K562 (cell line): Measurements from ENCODE around the gene JADE2. TPM values are rescaled to one million over a fixed set of nuclear protein-coding genes. Genes with fewer than 3 reads are reported as not detected.

Source experiments
- ARID4B ChIP-seq: sonication (generic); formaldehyde crosslinking; IDR thresholded peaks from 2 replicates; pipeline ENCODE4 v1.8.0; 2022; ENCODE audit warnings: mild to moderate bottlenecking, missing genetic modification reagents
- BACH1 ChIP-seq: fragments of 200-800 bp; sonication (Bioruptor generic); IDR thresholded peaks from 2 replicates; pipeline ENCODE4 v1.6.1; 2016; ENCODE audit warnings: missing genetic modification characterization, missing compliant biosample characterization
- BRD9 ChIP-seq: fragments of 450-650 bp; IDR thresholded peaks from 2 replicates; pipeline ENCODE4 v1.6.1; 2018; ENCODE audit warnings: low read depth; ENCODE audit not compliant: partially characterized antibody
- C11orf30 ChIP-seq: fragments of 450-650 bp; IDR thresholded peaks from 2 replicates; pipeline ENCODE4 v1.6.1; 2016; ENCODE audit warnings: low read depth, mild to moderate bottlenecking
- CHD4 ChIP-seq: fragments of 200-600 bp; sonication (generic); IDR thresholded peaks from 3 replicates; pipeline ENCODE4 v1.6.1; 2012; ENCODE audit warnings: low read depth, mild to moderate bottlenecking, mixed read lengths, low read length, inconsistent platforms; ENCODE audit not compliant: insufficient read depth, insufficient replicate concordance, poor library complexity, severe bottlenecking
- E2F5 ChIP-seq: sonication (generic); formaldehyde crosslinking; IDR thresholded peaks from 2 replicates; pipeline ENCODE4 v1.8.0; 2022; ENCODE audit warnings: mild to moderate bottlenecking, missing genetic modification reagents
- FOXP4 ChIP-seq: sonication (generic); formaldehyde crosslinking; IDR thresholded peaks from 2 replicates; pipeline ENCODE4 v1.8.0; 2022; ENCODE audit warnings: mild to moderate bottlenecking, missing genetic modification reagents, borderline replicate concordance
- KDM2B ChIP-seq: fragments of 250-450 bp; sonication (Bioruptor Pico); IDR thresholded peaks from 2 replicates; pipeline ENCODE4 v1.8.0; 2021; ENCODE audit warnings: mild to moderate bottlenecking, moderate library complexity
- MXI1 ChIP-seq: IDR thresholded peaks from 2 replicates; pipeline ENCODE4 v1.6.1; 2011; ENCODE audit warnings: low read depth, mild to moderate bottlenecking, improper control_type of control experiment, low read length
- NFE2L1 ChIP-seq: fragments of 450-650 bp; IDR thresholded peaks from 2 replicates; pipeline ENCODE4 v1.6.1; 2016; ENCODE audit warnings: missing genetic modification characterization, low read depth, mild to moderate bottlenecking, missing compliant biosample characterization, moderate library complexity, borderline replicate concordance
- OTX1 ChIP-seq: fragments of 450-650 bp; formaldehyde crosslinking; IDR thresholded peaks from 2 replicates; pipeline ENCODE4 v1.4.0; 2022; ENCODE audit warnings: mild to moderate bottlenecking
- PHF21A ChIP-seq: fragments of 450-650 bp; IDR thresholded peaks from 2 replicates; pipeline ENCODE4 v1.6.1; 2017; ENCODE audit warnings: low read depth, borderline replicate concordance
- PPARD ChIP-seq: fragments of 250-450 bp; sonication (Bioruptor Pico); IDR thresholded peaks from 2 replicates; pipeline ENCODE4 v1.8.0; 2022; ENCODE audit warnings: inconsistent platforms, mild to moderate bottlenecking, moderate library complexity
- PURB ChIP-seq: sonication (generic); formaldehyde crosslinking; IDR thresholded peaks from 2 replicates; pipeline ENCODE4 v1.9.0; 2021; ENCODE audit warnings: low read depth, mild to moderate bottlenecking, missing genetic modification reagents
- RB1 ChIP-seq: fragments of 450-650 bp; IDR thresholded peaks from 2 replicates; pipeline ENCODE4 v1.6.1; 2017; ENCODE audit warnings: low read depth, mild to moderate bottlenecking
- RUNX1 ChIP-seq: sonication (generic); IDR thresholded peaks from 2 replicates; pipeline ENCODE4 v1.6.1; 2016; ENCODE audit warnings: antibody characterized with exemption, low read depth
- TFAM ChIP-seq: fragments of 250-450 bp; sonication (Bioruptor Pico); conservative IDR thresholded peaks from 2 replicates; pipeline ENCODE4 v1.5.0; 2021; ENCODE audit warnings: mild to moderate bottlenecking, moderate library complexity
- ZNF140 ChIP-seq: fragments of 250-450 bp; sonication (Bioruptor Pico); IDR thresholded peaks from 2 replicates; pipeline ENCODE4 v1.8.0; 2021; ENCODE audit warnings: moderate library complexity, mild to moderate bottlenecking, inconsistent platforms
- ZNF277 ChIP-seq: fragments of 250-450 bp; sonication (Bioruptor Pico); IDR thresholded peaks from 2 replicates; pipeline ENCODE4 v1.8.0; 2022; ENCODE audit warnings: inconsistent platforms, mild to moderate bottlenecking, moderate library complexity, borderline replicate concordance
- ZNF311 ChIP-seq: fragments of 250-450 bp; sonication (Bioruptor Pico); IDR thresholded peaks from 2 replicates; pipeline ENCODE4 v1.4.0; 2020; ENCODE audit warnings: mild to moderate bottlenecking, moderate library complexity
- ZNF316 ChIP-seq: fragments of 450-650 bp; IDR thresholded peaks from 2 replicates; pipeline ENCODE4 v1.6.1; 2016
- polyA plus RNA-seq, 8 experiments: library from polyadenylated mRNA; depleted of rRNA in 4 of 8; stranded (reverse) in 5 of 8; unstranded in 3 of 8; fragments of >200 nt; fragmentation: Nextera tagmentation in 2 of 8; fragmentation: Illumina TruSeq in 1 of 8; extraction: Ambion mirVana in 2 of 8; extraction: Trizol in 1 of 8; gene quantifications; 2 replicates each; pipeline versions ENCODE4 v1.2.1 to v1.2.3, GENCODE V29; 2011 to 2014; ENCODE audit warnings: inconsistent platforms in 1 of 8, missing spikeins in 1 of 8
- total RNA-seq, 7 experiments: library from RNA; depleted of rRNA in 6 of 7; stranded (reverse); fragments of >200 nt in 6 of 7; fragmentation: Illumina TruSeq in 2 of 7; extraction: Trizol in 2 of 7; gene quantifications; 2 replicates each; pipeline versions ENCODE4 v1.2.1 to v1.2.3, GENCODE V29; 2011 to 2021; ENCODE audit warnings: low replicate concordance in 1 of 7

Gene JADE2
- total and polyA plus RNA-seq, 9 of the 15 experiments (the other 6 are each of a cell fraction or from before 2014, with no cell fraction given): 0.50 to 23.3 (median 9.1) TPM

- TF ChIP-seq ZNF277 (CRISPR knock-in tag) (no peak), ZNF140 (CRISPR knock-in tag) (no peak), RUNX1 (no peak), RB1 (no peak), PHF21A (no peak), ZNF311 (no peak), ZNF316 (peak; percentile 91), FOXP4 (CRISPR knock-in tag) (no peak), ARID4B (CRISPR knock-in tag) (no peak), CHD4 (no peak), NFE2L1 (tag) (peak; percentile 80), E2F5 (no peak), TFAM (CRISPR knock-in tag) (no peak), OTX1 (no peak), MXI1 (no peak), PPARD (CRISPR knock-in tag) (no peak), PURB (CRISPR knock-in tag) (no peak), KDM2B (no peak), C11orf30 (peak; percentile 88), BRD9 (no peak), BACH1 (tag) (peak; percentile 85; the same call in 1 of the 2 replicates)
Observed at GRCh38 chr5:134592141-134592746, 66.8 kb downstream of the JADE2 start (continued).
